ENCODE results near the gene SLC27A4.

The SLC27A4 gene

GRCh38 chr9:128370752-128371629, 30.7 kb downstream of the SLC27A4 start, which contains the start of gene URM1 (continued):
- TF ChIP-seq ZXDB (tag by site-specific recombination; IDR thresholded peaks at IDR 0.05) (peak; percentile 13; the same call in 1 of the 2 replicates), ZNF239 (tag by site-specific recombination; IDR thresholded peaks at IDR 0.05) (no peak), ZNF704 (tag by site-specific recombination; IDR thresholded peaks at IDR 0.05) (no peak), ZBTB48 (tag by site-specific recombination; IDR thresholded peaks at IDR 0.05) (peak; percentile 9; the same call in 1 of the 2 replicates), ZNF76 (tag by site-specific recombination; IDR thresholded peaks at IDR 0.05; ENCODE audit: borderline replicate concordance, low read depth) (peak; percentile 76; the same call in 1 of the 2 replicates), ZNF341 (tag by site-specific recombination; IDR thresholded peaks at IDR 0.05; ENCODE audit: low read depth) (peak; percentile 85), ZBTB7A (tag by site-specific recombination; IDR thresholded peaks at IDR 0.05; ENCODE audit: low read depth) (no peak), ZNF114 (tag by site-specific recombination; IDR thresholded peaks at IDR 0.05) (no peak)

GRCh38 chr9:128371630-128372117, 31.3 kb downstream of the SLC27A4 start:
- H3K27ac ChIP-seq (ENCODE audit: extremely low read depth, low read depth, low read length), result no peak overlapping the region; the same call in 1 of the 2 replicates
- peaks cover 0 to 13% of the 10 kb centered on the region in 2 experiments; a peak in 1 of 3 replicates for H3K36me3 ChIP-seq (ENCODE audit: control insufficient read depth in 2 of 2, insufficient read depth in 1 of 2, low read length in 2 of 2)
- ChIA-PET POLR2A (interaction anchor here (0.5 to 3.6 kb wide), 30 partner anchors 9 to 803 kb away, joined by 3 to 33 read pairs (median 4); partner anchors contain the start of genes CERCAM, GOLGA2, ODF2 and SWI5), CTCF (interaction anchor here (0.6 to 2.9 kb wide), 4 partner anchors 10 to 58 kb away, joined by 3 to 20 read pairs (median 8); no protein-coding TSS in a partner anchor)
- no peaks in the 10 kb centered on the region for H3K9me3 ChIP-seq (ENCODE audit: control insufficient read depth, insufficient read depth, low read depth, low read length)
- peak overlapping the region; percentile 74 for H3K4me3 ChIP-seq (ENCODE audit: low read depth, low read length)
- peak; percentile 17; the same call in 1 of the 2 replicates for TF ChIP-seq ZBTB17 (tag by site-specific recombination; IDR thresholded peaks at IDR 0.05)
- TF ChIP-seq TSHZ1 (tag by site-specific recombination; IDR thresholded peaks at IDR 0.05; ENCODE audit: borderline replicate concordance), result no peak
- 0 out of 2 replicates have a peak, but pooled peaks cover 3% of the 10 kb centered on the region for H3K4me1 ChIP-seq (ENCODE audit: control insufficient read depth, insufficient read depth, low read length)

- peaks cover 0 to 13% of the 10 kb centered on the region in 2 experiments; a peak in 1 of 3 replicates for H3K36me3 ChIP-seq (ENCODE audit: control insufficient read depth in 2 of 2, insufficient read depth in 1 of 2, low read length in 2 of 2)
- CTCF ChIA-PET, result interaction anchor here (0.6 to 2.9 kb wide), 4 partner anchors 10 to 58 kb away, joined by 3 to 20 read pairs (median 8); no protein-coding TSS in a partner anchor
- POLR2A ChIA-PET, result interaction anchor here (0.6 to 3.6 kb wide), 7 partner anchors 8 to 68 kb away, joined by 4 to 33 read pairs (median 4); partner anchors contain the start of gene CERCAM
Measured at GRCh38 chr9:128372188-128372641, 31.9 kb downstream of the SLC27A4 start.

More at GRCh38 chr9:128372188-128372641, 31.9 kb downstream of the SLC27A4 start:
- no peaks in the 10 kb centered on the region for H3K9me3 ChIP-seq (ENCODE audit: control insufficient read depth, insufficient read depth, low read depth, low read length)
- peak overlapping the region; percentile 74 for H3K4me3 ChIP-seq (ENCODE audit: low read depth, low read length)
- no peak overlapping the region for H3K27ac ChIP-seq (ENCODE audit: extremely low read depth, low read depth, low read length)
- H3K4me1 ChIP-seq (ENCODE audit: control insufficient read depth, insufficient read depth, low read length), result 0 out of 2 replicates have a peak, but pooled peaks cover 3% of the 10 kb centered on the region
- 0 out of 2 replicates have a peak, but pooled peaks have one; percentile 3 for TF ChIP-seq ZNF433 (tag by site-specific recombination; IDR thresholded peaks at IDR 0.05; ENCODE audit: low read depth)
- TF ChIP-seq ZNF335 (tag by site-specific recombination; conservative IDR thresholded peaks at IDR 0.05), result peak; percentile 9; the same call in 1 of the 2 replicates
- TF ChIP-seq ZNF223 (tag by site-specific recombination; IDR thresholded peaks at IDR 0.05), result no peak
- TF ChIP-seq ZNF610 (tag by site-specific recombination; IDR thresholded peaks at IDR 0.05; ENCODE audit: borderline replicate concordance), result no peak
- TF ChIP-seq ZNF398 (tag by site-specific recombination; IDR thresholded peaks at IDR 0.05), result 0 out of 2 replicates have a peak, but pooled peaks have one; percentile 22

Data from HEK293 (cell line).